ENCODE data around the gene CD22.

CD22 gene

GRCh38 chr19:35315883-35316282, 13.1 kb upstream of the CD22 start:
- no peak for FAIRE-seq

- no peak for FAIRE-seq
Measured at GRCh38 chr19:35316560-35316959, 12.4 kb upstream of the CD22 start.

- no peak for FAIRE-seq
Measured at GRCh38 chr19:35317464-35318043, 11.4 kb upstream of the CD22 start.

GRCh38 chr19:35318679-35319448, 10.1 kb upstream of the CD22 start:
- FAIRE-seq = no peak

GRCh38 chr19:35320065-35320713, 8.8 kb upstream of the CD22 start:
- no peak for FAIRE-seq

- FAIRE-seq = no peak
Measured at GRCh38 chr19:35321291-35321690, 7.7 kb upstream of the CD22 start.

- FAIRE-seq = no peak
Measured at GRCh38 chr19:35322014-35322413, 7.0 kb upstream of the CD22 start.

GRCh38 chr19:35327642-35328041, 1.3 kb upstream of the CD22 start:
- FAIRE-seq = no peak

GRCh38 chr19:35329323-35329722, 336 bp downstream of the CD22 start:
- no peak for FAIRE-seq

GRCh38 chr19:35330475-35330874, 1.5 kb downstream of the CD22 start:
- FAIRE-seq = no peak

GRCh38 chr19:35331551-35332214, 2.7 kb downstream of the CD22 start:
- FAIRE-seq = no peak

- no peak for FAIRE-seq
Measured at GRCh38 chr19:35332817-35333216, 3.8 kb downstream of the CD22 start.

- FAIRE-seq = no peak
Measured at GRCh38 chr19:35334144-35334753, 5.3 kb downstream of the CD22 start.

GRCh38 chr19:35336166-35336955, 7.4 kb downstream of the CD22 start:
- no peak for FAIRE-seq

GRCh38 chr19:35337097-35337983, 8.4 kb downstream of the CD22 start:
- FAIRE-seq = no peak

- no peak for FAIRE-seq
Measured at GRCh38 chr19:35337984-35338296, 9.0 kb downstream of the CD22 start.

GRCh38 chr19:35340431-35340830, 11.4 kb downstream of the CD22 start:
- FAIRE-seq = no peak

- no peak for FAIRE-seq
Measured at GRCh38 chr19:35341006-35341405, 12.0 kb downstream of the CD22 start.

- no peak for FAIRE-seq
Measured at GRCh38 chr19:35341565-35342225, 12.7 kb downstream of the CD22 start.

- FAIRE-seq = no peak
Measured at GRCh38 chr19:35342430-35342829, 13.4 kb downstream of the CD22 start.

GRCh38 chr19:35344511-35345031, 15.6 kb downstream of the CD22 start:
- no peak for FAIRE-seq
